ENCODE results near the gene TYW1. TPM values are rescaled to one million over a fixed set of nuclear protein-coding genes. Genes with fewer than 3 reads are reported as not detected.

TYW1 gene
- total RNA-seq, 1 donor, result 14.8 TPM

DNA sequence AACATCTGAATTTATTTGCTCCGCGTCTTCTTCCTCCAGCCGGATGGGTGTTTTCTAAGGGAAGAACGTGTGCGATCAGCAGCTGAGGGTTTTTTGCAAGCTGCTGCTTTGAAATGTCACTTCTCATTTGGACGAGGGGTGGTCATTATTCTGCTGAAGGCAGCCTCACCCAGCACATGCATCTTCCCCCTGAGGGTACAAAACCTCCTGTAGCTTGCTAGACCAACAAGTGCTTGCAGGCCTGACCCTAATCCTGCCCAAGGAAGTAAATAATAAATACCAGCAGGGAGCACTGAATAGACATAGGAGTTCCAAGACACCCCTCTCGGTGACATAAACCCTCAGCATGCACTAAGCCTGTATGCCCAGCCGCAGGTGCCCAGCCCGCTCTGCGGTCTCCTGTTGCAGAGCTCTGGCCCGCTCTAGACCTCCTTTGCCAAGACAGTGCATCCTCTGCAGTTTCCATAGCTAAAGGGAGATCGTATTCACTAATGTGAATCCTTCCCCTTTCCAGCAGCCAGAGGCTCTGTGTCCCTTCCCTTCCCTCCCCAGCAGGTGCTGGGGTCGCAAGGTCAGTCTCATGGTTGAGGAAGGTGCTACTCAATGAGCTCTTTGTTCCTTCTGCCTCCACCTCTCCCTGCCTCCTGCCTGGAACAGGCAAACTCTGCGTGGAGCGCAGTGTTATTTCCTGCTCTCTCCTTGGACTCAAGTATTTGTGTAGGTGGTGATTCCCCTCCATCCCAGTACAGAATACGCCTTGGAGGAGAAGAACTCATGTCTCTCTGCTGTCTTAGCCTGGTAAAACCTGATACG is 37.9 kb upstream of the TYW1 start:
- no peak for DNase-seq (ENCODE audit: insufficient read length, low spot score, missing footprints)
- Histone ChIP-seq H3K27me3 (ENCODE audit: insufficient read depth, low read length) (no peaks in the 10 kb centered on the region), H3K4me2 (ENCODE audit: insufficient read depth, low read length) (no peak overlapping the region), H3K4me3 (ENCODE audit: insufficient read depth, low read length) (no peak overlapping the region), H3K36me3 (ENCODE audit: insufficient read depth, low read length) (peaks cover 46% of the 10 kb centered on the region), H2AFZ (ENCODE audit: low read length) (no peak overlapping the region), H3K27ac (ENCODE audit: low read depth, low read length) (no peak overlapping the region), H3K9me3 (ENCODE audit: low read depth, low read length) (no peaks in the 10 kb centered on the region), H3K4me1 (ENCODE audit: insufficient read depth, low read length) (no peaks in the 10 kb centered on the region), H3K79me2 (ENCODE audit: insufficient read depth, low read length) (no peaks in the 10 kb centered on the region), H4K20me1 (ENCODE audit: insufficient read depth, low read length) (no peaks in the 10 kb centered on the region)
- TF ChIP-seq, protein P1, sequence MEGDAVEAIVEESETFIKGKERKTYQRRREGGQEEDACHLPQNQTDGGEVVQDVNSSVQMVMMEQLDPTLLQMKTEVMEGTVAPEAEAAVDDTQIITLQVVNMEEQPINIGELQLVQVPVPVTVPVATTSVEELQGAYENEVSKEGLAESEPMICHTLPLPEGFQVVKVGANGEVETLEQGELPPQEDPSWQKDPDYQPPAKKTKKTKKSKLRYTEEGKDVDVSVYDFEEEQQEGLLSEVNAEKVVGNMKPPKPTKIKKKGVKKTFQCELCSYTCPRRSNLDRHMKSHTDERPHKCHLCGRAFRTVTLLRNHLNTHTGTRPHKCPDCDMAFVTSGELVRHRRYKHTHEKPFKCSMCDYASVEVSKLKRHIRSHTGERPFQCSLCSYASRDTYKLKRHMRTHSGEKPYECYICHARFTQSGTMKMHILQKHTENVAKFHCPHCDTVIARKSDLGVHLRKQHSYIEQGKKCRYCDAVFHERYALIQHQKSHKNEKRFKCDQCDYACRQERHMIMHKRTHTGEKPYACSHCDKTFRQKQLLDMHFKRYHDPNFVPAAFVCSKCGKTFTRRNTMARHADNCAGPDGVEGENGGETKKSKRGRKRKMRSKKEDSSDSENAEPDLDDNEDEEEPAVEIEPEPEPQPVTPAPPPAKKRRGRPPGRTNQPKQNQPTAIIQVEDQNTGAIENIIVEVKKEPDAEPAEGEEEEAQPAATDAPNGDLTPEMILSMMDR (IDR thresholded peaks at IDR 0.05; ENCODE audit: extremely low read depth, low read depth, low read length), result no peak

DNA sequence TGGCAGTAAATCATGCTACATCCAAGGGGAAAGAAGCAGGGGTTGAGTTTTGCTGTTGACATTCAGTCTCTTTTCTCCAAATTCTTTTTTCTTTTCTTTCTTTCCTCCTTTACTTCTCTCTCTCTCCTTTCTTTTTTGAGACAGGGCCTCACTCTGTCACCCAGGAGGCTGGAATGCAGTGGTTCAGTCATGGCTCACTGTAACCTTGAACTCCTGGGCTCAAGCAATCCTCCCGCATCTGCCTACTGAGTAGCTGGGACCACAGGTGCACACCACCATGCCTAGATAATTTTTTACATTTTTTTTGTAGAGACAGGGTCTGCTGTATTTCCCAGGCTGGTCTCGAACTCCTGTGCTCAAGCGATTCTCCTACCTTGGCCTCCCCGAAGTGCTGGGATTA is 36.4 kb upstream of the TYW1 start:
- H3K36me3 ChIP-seq (ENCODE audit: insufficient read depth, low read length), result peaks cover 34% of the 10 kb centered on the region
- no peaks in the 10 kb centered on the region for H3K4me1 ChIP-seq (ENCODE audit: insufficient read depth, low read length)
- H3K4me2 ChIP-seq (ENCODE audit: insufficient read depth, low read length), result no peak overlapping the region
- no peaks in the 10 kb centered on the region for H3K9me3 ChIP-seq (ENCODE audit: low read depth, low read length)
- H3K4me3 ChIP-seq (ENCODE audit: insufficient read depth, low read length), result no peak overlapping the region
- H3K79me2 ChIP-seq (ENCODE audit: insufficient read depth, low read length), result no peaks in the 10 kb centered on the region
- TF ChIP-seq, protein P1 (IDR thresholded peaks at IDR 0.05; ENCODE audit: extremely low read depth, low read depth, low read length), result no peak
- no peak overlapping the region for H2AFZ ChIP-seq (ENCODE audit: low read length)
- H3K27me3 ChIP-seq (ENCODE audit: insufficient read depth, low read length), result no peaks in the 10 kb centered on the region
- no peak overlapping the region for H3K27ac ChIP-seq (ENCODE audit: low read depth, low read length)
- no peak for DNase-seq (ENCODE audit: insufficient read length, low spot score, missing footprints)
- no peaks in the 10 kb centered on the region for H4K20me1 ChIP-seq (ENCODE audit: insufficient read depth, low read length)

DNA sequence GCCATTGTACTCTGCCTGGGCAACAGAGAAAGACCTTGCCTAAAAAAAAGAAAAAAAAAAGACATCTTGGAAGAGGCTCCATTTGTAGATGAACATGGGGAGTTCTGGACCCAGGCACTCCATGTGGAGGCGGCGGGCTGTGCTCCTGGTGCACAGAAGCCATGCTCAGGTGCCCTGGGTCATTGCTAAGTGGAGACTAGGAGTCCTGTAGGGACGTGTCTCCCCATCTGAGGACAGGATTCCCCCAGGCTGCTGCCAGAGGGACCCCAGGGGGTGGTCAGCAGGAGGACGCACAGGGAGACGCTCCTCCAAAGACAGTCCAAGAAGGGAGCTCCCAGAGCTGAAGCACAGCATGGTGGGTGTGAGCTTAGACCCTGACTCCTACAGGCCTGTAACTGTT is 35.5 kb upstream of the TYW1 start:
- Histone ChIP-seq H3K4me3 (ENCODE audit: insufficient read depth, low read length) (no peak overlapping the region), H4K20me1 (ENCODE audit: insufficient read depth, low read length) (no peaks in the 10 kb centered on the region), H3K27me3 (ENCODE audit: insufficient read depth, low read length) (no peaks in the 10 kb centered on the region), H2AFZ (ENCODE audit: low read length) (no peak overlapping the region), H3K27ac (ENCODE audit: low read depth, low read length) (no peak overlapping the region), H3K4me1 (ENCODE audit: insufficient read depth, low read length) (no peaks in the 10 kb centered on the region), H3K4me2 (ENCODE audit: insufficient read depth, low read length) (no peak overlapping the region), H3K36me3 (ENCODE audit: insufficient read depth, low read length) (peaks cover 25% of the 10 kb centered on the region), H3K9me3 (ENCODE audit: low read depth, low read length) (no peaks in the 10 kb centered on the region), H3K79me2 (ENCODE audit: insufficient read depth, low read length) (no peaks in the 10 kb centered on the region)
- TF ChIP-seq, protein P1 (IDR thresholded peaks at IDR 0.05; ENCODE audit: extremely low read depth, low read depth, low read length), result no peak
- DNase-seq (ENCODE audit: insufficient read length, low spot score, missing footprints), result no peak

DNA sequence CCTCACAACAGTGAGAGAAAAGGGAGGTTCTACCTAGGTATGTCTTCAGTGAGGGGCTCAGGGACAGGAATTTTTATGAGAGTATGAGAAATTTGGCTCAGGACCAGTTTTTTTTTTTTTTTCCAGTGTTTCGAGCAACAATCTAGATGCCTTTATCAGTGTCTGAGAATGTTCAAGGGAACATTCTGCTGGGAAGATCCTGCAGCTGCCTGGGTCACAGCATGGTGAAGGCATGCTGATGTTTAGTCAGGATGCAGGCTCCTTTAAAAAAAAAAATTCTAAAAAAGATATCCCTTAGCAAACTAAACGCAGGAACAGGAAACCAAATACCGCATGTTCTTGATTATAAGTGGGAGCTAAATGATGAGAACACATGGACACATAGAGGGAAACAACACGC is 32.2 kb upstream of the TYW1 start:
- no peak overlapping the region for H3K4me2 ChIP-seq (ENCODE audit: insufficient read depth, low read length)
- H3K36me3 ChIP-seq (ENCODE audit: insufficient read depth, low read length), result no peaks in the 10 kb centered on the region
- DNase-seq (ENCODE audit: insufficient read length, low spot score, missing footprints), result no peak
- no peak overlapping the region for H3K27ac ChIP-seq (ENCODE audit: low read depth, low read length)
- H2AFZ ChIP-seq (ENCODE audit: low read length), result no peak overlapping the region
- no peaks in the 10 kb centered on the region for H3K27me3 ChIP-seq (ENCODE audit: insufficient read depth, low read length)
- TF ChIP-seq, protein P1 (IDR thresholded peaks at IDR 0.05; ENCODE audit: extremely low read depth, low read depth, low read length), result no peak
- no peak overlapping the region for H3K4me3 ChIP-seq (ENCODE audit: insufficient read depth, low read length)
- no peaks in the 10 kb centered on the region for H3K79me2 ChIP-seq (ENCODE audit: insufficient read depth, low read length)
- H4K20me1 ChIP-seq (ENCODE audit: insufficient read depth, low read length), result no peaks in the 10 kb centered on the region
- H3K9me3 ChIP-seq (ENCODE audit: low read depth, low read length), result no peaks in the 10 kb centered on the region
- no peaks in the 10 kb centered on the region for H3K4me1 ChIP-seq (ENCODE audit: insufficient read depth, low read length)
